IPS-20b (cell line): ENCODE measurements around the gene ETS2.

Experiments used
- H3K27ac ChIP-seq: one replicate; pipeline ENCODE4 v1.5.1; 2013; ENCODE audit warnings: low read length
- H3K27me3 ChIP-seq: 2 replicates; pipeline ENCODE4 v1.6.1; 2013; ENCODE audit warnings: mild to moderate bottlenecking, low read length, inconsistent platforms; ENCODE audit not compliant: insufficient read depth
- H3K36me3 ChIP-seq: 2 replicates; pipeline ENCODE4 v1.6.1; 2013; ENCODE audit warnings: low read depth, mild to moderate bottlenecking, inconsistent platforms, low read length, moderate library complexity; ENCODE audit not compliant: insufficient read depth
- H3K4me1 ChIP-seq: 2 replicates; pipeline ENCODE4 v1.6.1; 2013; ENCODE audit warnings: mild to moderate bottlenecking, control low read depth, inconsistent platforms, low read length, moderate library complexity; ENCODE audit not compliant: insufficient read depth
- H3K4me3 ChIP-seq: 2 replicates; pipeline ENCODE4 v1.5.1; 2013; ENCODE audit warnings: mild to moderate bottlenecking, low read length, inconsistent platforms
- H3K9ac ChIP-seq: 2 replicates; pipeline ENCODE4 v1.6.1; 2013; ENCODE audit warnings: low read depth, mild to moderate bottlenecking, inconsistent platforms, low read length, moderate library complexity
- H3K9me3 ChIP-seq: 2 replicates; pipeline ENCODE4 v1.6.1; 2013; ENCODE audit warnings: mild to moderate bottlenecking, low read depth, low read length, inconsistent platforms; ENCODE audit not compliant: insufficient read depth

The ETS2 gene

GRCh38 chr21:38784458-38785266 is 21.1 kb upstream of the ETS2 start:
- Histone ChIP-seq H3K9me3 (peaks cover 14% of the 10 kb centered on the region), H3K9ac (no peak overlapping the region), H3K4me1 (peaks cover 20% of the 10 kb centered on the region), H3K36me3 (no peaks in the 10 kb centered on the region), H3K27ac (no peak overlapping the region), H3K4me3 (no peak overlapping the region), H3K27me3 (no peaks in the 10 kb centered on the region)

DNA sequence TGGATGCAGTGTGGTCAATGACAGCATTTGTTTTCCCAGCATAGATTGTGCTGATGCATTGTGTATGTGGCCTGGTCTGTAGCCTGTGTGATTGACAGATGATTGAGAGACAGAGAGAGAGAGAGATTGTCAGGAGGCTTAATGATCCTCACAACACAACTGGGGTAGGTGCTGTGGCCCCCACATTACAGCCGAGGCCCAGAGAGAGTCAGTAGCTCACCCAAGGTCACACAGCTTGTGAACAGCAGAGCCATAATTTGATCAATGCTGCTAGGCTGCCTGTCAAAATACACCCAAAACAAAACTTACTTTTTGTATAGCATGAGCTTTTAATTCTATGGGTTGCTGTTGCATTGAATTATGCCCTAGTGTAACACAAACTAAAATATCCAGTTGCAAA is 20.2 kb upstream of the ETS2 start:
- Histone ChIP-seq H3K9ac (no peak overlapping the region), H3K9me3 (peaks cover 14% of the 10 kb centered on the region), H3K4me3 (no peak overlapping the region), H3K4me1 (peaks cover 20% of the 10 kb centered on the region), H3K36me3 (no peaks in the 10 kb centered on the region), H3K27me3 (no peaks in the 10 kb centered on the region), H3K27ac (no peak overlapping the region)

GRCh38 chr21:38787016-38787415 is 18.7 kb upstream of the ETS2 start:
- H3K9me3 ChIP-seq, result peaks cover 11% of the 10 kb centered on the region
- H3K27ac ChIP-seq, result no peak overlapping the region
- H3K9ac ChIP-seq, result no peak overlapping the region
- H3K4me1 ChIP-seq, result peaks cover 20% of the 10 kb centered on the region
- H3K4me3 ChIP-seq, result no peak overlapping the region
- no peaks in the 10 kb centered on the region for H3K36me3 ChIP-seq
- no peaks in the 10 kb centered on the region for H3K27me3 ChIP-seq

- Histone ChIP-seq H3K27me3 (no peaks in the 10 kb centered on the region), H3K36me3 (no peaks in the 10 kb centered on the region), H3K9me3 (peaks cover 6% of the 10 kb centered on the region; the same call in 1 of the 2 replicates), H3K4me1 (peaks cover 20% of the 10 kb centered on the region), H3K9ac (no peak overlapping the region), H3K27ac (no peak overlapping the region), H3K4me3 (no peak overlapping the region)
These were observed 18.1 kb upstream of the ETS2 start for GRCh38 chr21:38787461-38788274.

DNA sequence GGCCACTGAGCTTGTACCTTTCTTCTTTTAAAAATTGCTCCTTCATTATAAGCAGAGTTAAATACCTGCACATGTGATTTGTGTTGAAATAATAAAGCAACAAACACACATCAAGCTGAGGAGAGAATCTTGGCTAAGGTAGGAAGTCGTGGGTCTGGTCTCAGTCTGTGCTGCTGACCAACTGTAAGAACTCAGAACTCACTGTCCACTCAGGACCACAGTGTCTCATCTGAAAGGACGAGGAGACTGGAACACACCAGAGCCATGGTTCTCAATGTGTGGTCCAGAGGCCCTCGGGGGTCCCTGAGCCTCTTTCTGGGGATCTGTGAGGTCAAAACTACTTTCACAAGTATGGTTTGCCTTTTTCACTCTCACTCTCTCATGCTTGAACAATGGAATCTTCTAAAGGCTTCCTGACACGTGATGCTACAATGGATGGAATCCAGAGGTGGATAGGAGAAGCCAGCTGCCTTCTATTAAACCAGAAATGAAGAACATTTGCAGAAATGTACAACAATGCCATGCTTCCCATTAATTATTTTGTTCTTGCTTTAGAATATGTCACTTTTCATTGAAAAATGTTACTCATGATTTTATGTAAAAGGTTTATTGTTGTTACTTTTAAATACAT is 17.3 kb upstream of the ETS2 start:
- Histone ChIP-seq H3K4me3 (no peak overlapping the region), H3K4me1 (peaks cover 20% of the 10 kb centered on the region), H3K27ac (no peak overlapping the region), H3K36me3 (no peaks in the 10 kb centered on the region), H3K9me3 (no peaks in the 10 kb centered on the region), H3K9ac (no peak overlapping the region), H3K27me3 (no peaks in the 10 kb centered on the region)

- Histone ChIP-seq H3K27ac (no peak overlapping the region), H3K36me3 (no peaks in the 10 kb centered on the region), H3K27me3 (no peaks in the 10 kb centered on the region), H3K9me3 (no peaks in the 10 kb centered on the region), H3K4me3 (no peak overlapping the region), H3K9ac (no peak overlapping the region), H3K4me1 (peaks cover 20% of the 10 kb centered on the region)
These were observed 16.5 kb upstream of the ETS2 start for GRCh38 chr21:38789275-38789674.

- Histone ChIP-seq H3K4me1 (peaks cover 20% of the 10 kb centered on the region), H3K4me3 (no peak overlapping the region), H3K9ac (no peak overlapping the region), H3K27ac (no peak overlapping the region), H3K36me3 (no peaks in the 10 kb centered on the region), H3K9me3 (no peaks in the 10 kb centered on the region), H3K27me3 (no peaks in the 10 kb centered on the region)
These were observed 15.7 kb upstream of the ETS2 start for GRCh38 chr21:38790059-38790458.

DNA sequence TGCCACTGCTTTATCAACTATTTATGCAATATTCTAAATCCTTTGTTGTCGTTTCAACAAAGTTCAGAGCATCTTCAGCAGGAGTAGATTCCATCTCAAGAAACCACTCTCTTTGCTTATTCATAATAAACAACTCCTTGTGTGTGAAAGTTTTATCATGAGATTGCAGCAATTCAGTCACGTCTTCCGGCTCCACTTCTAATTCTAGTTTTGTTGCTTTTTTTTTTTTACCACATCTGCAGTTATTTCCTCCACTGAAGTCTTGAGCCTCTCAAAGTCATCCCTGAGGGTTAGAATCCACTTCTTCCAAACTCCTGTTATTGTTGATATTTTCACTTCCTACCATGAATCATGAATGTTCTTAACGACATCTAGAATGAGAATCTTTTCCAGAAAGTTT is 14.8 kb upstream of the ETS2 start:
- Histone ChIP-seq H3K27me3 (no peaks in the 10 kb centered on the region), H3K4me1 (peaks cover 19% of the 10 kb centered on the region), H3K27ac (no peak overlapping the region), H3K9me3 (no peaks in the 10 kb centered on the region), H3K36me3 (no peaks in the 10 kb centered on the region), H3K9ac (no peak overlapping the region), H3K4me3 (no peak overlapping the region)

DNA sequence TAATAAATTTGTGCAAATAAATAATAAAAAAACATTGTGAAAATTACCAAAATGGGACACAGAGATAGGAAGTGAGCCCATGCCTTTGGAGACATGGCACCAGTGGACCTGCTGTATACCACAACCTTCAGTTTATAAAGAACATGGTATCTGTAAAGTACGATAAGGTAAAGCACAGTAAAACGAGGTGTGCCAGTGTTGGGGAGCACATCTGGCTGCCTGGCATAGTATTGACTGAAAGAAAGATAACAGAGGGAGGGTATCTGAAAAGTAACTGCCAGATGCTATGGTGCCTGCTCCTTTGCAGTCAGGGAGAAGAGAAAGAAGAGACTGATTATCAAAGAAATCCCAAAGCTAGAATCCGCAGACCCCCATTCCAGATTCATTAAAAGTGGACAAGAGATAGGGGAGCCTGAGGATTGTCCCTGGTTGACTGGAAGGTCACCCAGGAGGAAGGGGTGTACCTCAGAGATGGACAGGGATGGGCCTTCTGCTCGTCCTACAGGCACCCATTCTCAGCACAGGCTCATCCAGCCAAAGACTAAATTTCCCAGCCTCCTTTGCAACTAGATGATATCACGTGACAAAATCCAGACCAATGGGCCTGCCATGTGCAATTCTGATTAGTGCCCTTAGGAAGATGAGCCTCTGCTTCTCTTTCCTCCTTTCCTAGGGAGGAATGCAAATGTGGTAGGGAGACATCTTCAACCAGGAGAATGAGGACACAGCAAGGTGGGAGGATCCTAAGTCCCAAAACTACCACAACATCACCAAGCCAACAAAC is 12.9 kb upstream of the ETS2 start:
- no peak overlapping the region for H3K9ac ChIP-seq
- no peaks in the 10 kb centered on the region for H3K36me3 ChIP-seq
- H3K27ac ChIP-seq, result no peak overlapping the region
- no peak overlapping the region for H3K4me3 ChIP-seq
- peaks cover 2% of the 10 kb centered on the region for H3K4me1 ChIP-seq
- H3K9me3 ChIP-seq, result no peaks in the 10 kb centered on the region
- no peaks in the 10 kb centered on the region for H3K27me3 ChIP-seq

DNA sequence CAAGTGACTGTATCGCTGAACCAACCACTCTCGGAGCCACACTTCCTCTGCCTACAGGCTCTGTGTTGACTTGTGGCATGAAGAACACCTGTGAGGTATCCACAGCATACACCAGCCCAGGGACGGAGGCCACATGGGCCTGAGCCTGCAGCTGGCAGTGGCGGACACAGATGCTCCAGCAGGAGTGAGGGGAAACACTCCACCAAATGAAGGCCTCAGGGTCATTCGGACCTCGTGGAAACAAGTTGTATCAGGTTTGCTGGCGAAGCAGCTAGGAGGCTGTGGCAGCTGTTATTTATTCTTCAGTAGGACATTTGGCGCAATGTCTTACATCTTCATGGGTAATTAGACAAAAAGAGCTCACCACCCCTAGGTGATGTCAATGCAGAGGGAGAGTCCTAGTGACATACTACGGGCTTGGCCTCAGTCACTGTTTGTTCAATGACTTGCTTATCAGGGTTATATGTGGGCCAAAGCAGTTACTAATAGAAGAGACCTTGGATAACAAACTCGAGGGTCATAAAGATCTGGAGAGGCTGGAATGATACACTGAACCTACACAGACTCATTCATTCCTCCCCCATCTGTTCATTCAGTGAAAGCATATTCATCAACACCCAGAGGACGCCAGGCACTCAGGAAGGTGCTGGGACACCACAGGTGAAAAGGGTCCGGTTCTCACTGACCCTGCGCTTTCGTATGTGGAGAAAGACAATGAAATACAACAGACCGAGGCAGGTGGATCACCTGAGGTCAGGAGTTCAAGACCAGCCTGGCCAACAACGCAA is 11.6 kb upstream of the ETS2 start:
- no peaks in the 10 kb centered on the region for H3K27me3 ChIP-seq
- no peak overlapping the region for H3K27ac ChIP-seq
- H3K4me1 ChIP-seq, result no peaks in the 10 kb centered on the region
- no peak overlapping the region for H3K9ac ChIP-seq
- H3K9me3 ChIP-seq, result no peaks in the 10 kb centered on the region
- no peaks in the 10 kb centered on the region for H3K36me3 ChIP-seq
- H3K4me3 ChIP-seq, result no peak overlapping the region

DNA sequence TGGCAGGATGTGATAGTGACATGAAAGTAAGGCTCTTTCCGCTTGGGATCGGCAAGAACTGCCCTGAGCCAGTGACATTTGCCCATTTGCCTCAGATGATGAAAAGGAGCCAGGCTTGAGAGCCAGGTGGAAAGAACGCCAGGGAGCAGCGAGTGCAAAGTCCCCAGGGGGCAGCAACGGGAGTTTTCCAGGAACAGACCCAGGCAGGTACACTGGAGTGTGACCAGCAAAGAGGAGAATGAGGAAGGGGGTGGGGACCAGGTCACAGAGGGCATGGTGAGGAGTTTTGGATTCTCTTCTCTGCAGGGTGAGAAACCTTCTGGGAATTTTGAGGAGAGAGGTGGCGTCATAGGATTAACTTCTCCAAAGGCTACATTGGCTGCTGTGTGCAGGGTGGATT is 10.8 kb upstream of the ETS2 start:
- H3K27ac ChIP-seq, result no peak overlapping the region
- no peaks in the 10 kb centered on the region for H3K27me3 ChIP-seq
- H3K4me1 ChIP-seq, result no peaks in the 10 kb centered on the region
- no peak overlapping the region for H3K4me3 ChIP-seq
- H3K9me3 ChIP-seq, result no peaks in the 10 kb centered on the region
- no peaks in the 10 kb centered on the region for H3K36me3 ChIP-seq
- H3K9ac ChIP-seq, result no peak overlapping the region
